PC-3 (cell line): Measurements from ENCODE around the gene ST8SIA2. TPM values are rescaled to one million over a fixed set of nuclear protein-coding genes. Genes with fewer than 3 reads are reported as not detected.

ENCODE experiments used
- ATAC-seq: fragments of 200-7000 bp; cut with Tn5 transposase; 2 replicates; pipeline ENCODE4 v1.9.1; 2020; ENCODE audit warnings: mild to moderate bottlenecking, moderate library complexity
- BruUV-seq: library from RNA; stranded (reverse); fragments of 400-500 nt; replicated peaks from 2 replicates; lab custom pipeline; 2021; lab: Mats Ljungman, UMichigan
- CTCF ChIA-PET: fragments of 300-600 bp; sonication (Branson Sonifier 250); formaldehyde crosslinking; loops from one replicate; lab custom pipeline; 2022; ENCODE audit warnings: antibody characterized with exemption; lab: Charles Lee
- POLR2A ChIA-PET: fragments of 300-600 bp; sonication (Branson Sonifier 250); formaldehyde crosslinking; loops from one replicate; lab custom pipeline; 2022; ENCODE audit warnings: antibody characterized with exemption; ENCODE audit not compliant: unreplicated experiment; lab: Charles Lee
- DNase-seq: peaks from one replicate; pipeline ENCODE4 v3.0.0-alpha.2; 2015
- H2AFZ ChIP-seq: fragments of 300-600 bp; sonication (generic); 2 replicates; pipeline ENCODE4 v1.6.0; 2016; ENCODE audit warnings: antibody characterized with exemption, low read length
- H3F3A ChIP-seq: fragments of 300-600 bp; sonication (generic); one replicate; pipeline ENCODE4 v1.6.0; 2017; ENCODE audit warnings: antibody characterized with exemption, low read length, control low read depth, mild to moderate bottlenecking; ENCODE audit not compliant: unreplicated experiment
- H3K27ac ChIP-seq: fragments of 300-600 bp; sonication (generic); 2 replicates; pipeline ENCODE4 v1.5.1; 2016; ENCODE audit warnings: mild to moderate bottlenecking, low read length
- H3K27me3 ChIP-seq: fragments of 300-600 bp; sonication (generic); 2 replicates; pipeline ENCODE4 v1.6.1; 2016; ENCODE audit warnings: low read length, mixed read lengths
- H3K36me3 ChIP-seq: fragments of 300-600 bp; sonication (generic); 2 replicates; pipeline ENCODE4 v1.6.1; 2016; ENCODE audit warnings: low read depth, mixed run types, low read length, mixed read lengths
- H3K4me1 ChIP-seq: fragments of 300-600 bp; sonication (generic); 2 replicates; pipeline ENCODE4 v1.5.1; 2016; ENCODE audit warnings: low read length; ENCODE audit not compliant: insufficient read depth
- H3K4me2 ChIP-seq: fragments of 300-600 bp; sonication (generic); 2 replicates; pipeline ENCODE4 v1.6.0; 2016; ENCODE audit warnings: low read length
- H3K4me3 ChIP-seq: fragments of 300-600 bp; sonication (generic); 2 replicates; pipeline ENCODE4 v1.5.1; 2016; ENCODE audit warnings: mild to moderate bottlenecking, low read length, mixed read lengths
- H3K79me2 ChIP-seq: fragments of 300-600 bp; sonication (generic); 2 replicates; pipeline ENCODE4 v1.6.1; 2017; ENCODE audit warnings: low read length, mixed read lengths
- H3K9ac ChIP-seq: fragments of 300-600 bp; sonication (generic); 2 replicates; pipeline ENCODE4 v1.6.0; 2016; ENCODE audit warnings: mild to moderate bottlenecking, low read length
- H3K9me2 ChIP-seq: fragments of 300-600 bp; sonication (generic); replicated peaks from 2 replicates; pipeline ENCODE4 v1.6.1; 2016; ENCODE audit warnings: mixed run types, low read length, mixed read lengths
- H3K9me3 ChIP-seq: fragments of 300-600 bp; sonication (generic); 2 replicates; pipeline ENCODE4 v1.6.1; 2016; ENCODE audit warnings: low read length, mixed read lengths
- H4K20me1 ChIP-seq: fragments of 300-600 bp; sonication (generic); 2 replicates; pipeline ENCODE4 v1.6.1; 2016; ENCODE audit warnings: low read length, mixed read lengths
- EZH2 ChIP-seq: fragments of 300-600 bp; sonication (generic); IDR thresholded peaks from one replicate; pipeline ENCODE4 v1.6.1; 2017; ENCODE audit warnings: antibody characterized with exemption, mild to moderate bottlenecking, low read length; ENCODE audit not compliant: unreplicated experiment
- EZH2phosphoT487 ChIP-seq: fragments of 300-600 bp; sonication (generic); IDR thresholded peaks from 2 replicates; pipeline ENCODE4 v1.6.1; 2018; ENCODE audit warnings: mild to moderate bottlenecking, antibody characterized with exemption, low read length, borderline replicate concordance
- intact Hi-C: fragments of 100-400 bp; cut with micrococcal nuclease; formaldehyde crosslinking; loops from 2 replicates; pipeline ENCODE4 v1.9.0; 2023
- total RNA-seq: library from RNA; depleted of rRNA; stranded (reverse); fragments of >200 nt; gene quantifications from 2 replicates; pipeline ENCODE4 v1.2.3, GENCODE V29; 2014
- TF ChIP-seq, protein P1 (sequence below): fragments of 300-600 bp; sonication (generic); conservative IDR thresholded peaks from 2 replicates; pipeline ENCODE4 v1.5.1; 2017; ENCODE audit warnings: antibody characterized with exemption, low read depth, mild to moderate bottlenecking, low read length

Gene ST8SIA2
- total RNA-seq, 1 experiment from 2014 or later: not detected

DNA sequence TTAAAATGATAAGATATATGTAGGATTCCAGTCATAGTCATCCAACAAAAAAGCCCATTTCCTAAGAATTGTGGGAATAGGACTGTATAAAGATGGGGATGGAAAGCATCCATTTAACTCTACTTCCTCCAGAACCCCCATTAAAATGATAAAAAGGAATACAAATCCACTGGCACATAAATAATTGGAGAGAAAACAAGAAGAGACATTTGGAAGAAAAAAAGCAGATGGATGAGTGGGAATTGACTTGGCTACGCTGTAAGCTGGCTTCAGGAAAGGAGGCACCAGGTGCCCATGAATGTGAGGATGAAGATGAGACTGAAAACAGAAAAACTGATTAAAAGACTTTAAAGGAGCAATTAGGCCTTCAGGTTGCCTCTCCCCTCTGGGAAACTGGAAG is 91.8 kb downstream of the ST8SIA2 start:
- no peaks in the 10 kb centered on the region for H3K36me3 ChIP-seq
- no peak overlapping the region for H3K4me2 ChIP-seq
- no peak overlapping the region for H2AFZ ChIP-seq
- H3K9me3 ChIP-seq: no peaks in the 10 kb centered on the region
- BruUV-seq: no TSS peak
- H3K4me1 ChIP-seq: no peaks in the 10 kb centered on the region
- intact Hi-C loops: no loop called here
- DNase-seq: no peak
- H3F3A ChIP-seq: no peaks in the 10 kb centered on the region
- TF ChIP-seq, protein P1, sequence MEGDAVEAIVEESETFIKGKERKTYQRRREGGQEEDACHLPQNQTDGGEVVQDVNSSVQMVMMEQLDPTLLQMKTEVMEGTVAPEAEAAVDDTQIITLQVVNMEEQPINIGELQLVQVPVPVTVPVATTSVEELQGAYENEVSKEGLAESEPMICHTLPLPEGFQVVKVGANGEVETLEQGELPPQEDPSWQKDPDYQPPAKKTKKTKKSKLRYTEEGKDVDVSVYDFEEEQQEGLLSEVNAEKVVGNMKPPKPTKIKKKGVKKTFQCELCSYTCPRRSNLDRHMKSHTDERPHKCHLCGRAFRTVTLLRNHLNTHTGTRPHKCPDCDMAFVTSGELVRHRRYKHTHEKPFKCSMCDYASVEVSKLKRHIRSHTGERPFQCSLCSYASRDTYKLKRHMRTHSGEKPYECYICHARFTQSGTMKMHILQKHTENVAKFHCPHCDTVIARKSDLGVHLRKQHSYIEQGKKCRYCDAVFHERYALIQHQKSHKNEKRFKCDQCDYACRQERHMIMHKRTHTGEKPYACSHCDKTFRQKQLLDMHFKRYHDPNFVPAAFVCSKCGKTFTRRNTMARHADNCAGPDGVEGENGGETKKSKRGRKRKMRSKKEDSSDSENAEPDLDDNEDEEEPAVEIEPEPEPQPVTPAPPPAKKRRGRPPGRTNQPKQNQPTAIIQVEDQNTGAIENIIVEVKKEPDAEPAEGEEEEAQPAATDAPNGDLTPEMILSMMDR: no peak
- TF ChIP-seq EZH2phosphoT487 (no peak), EZH2 (no peak)
- no peaks in the 10 kb centered on the region for H3K9me2 ChIP-seq
- H3K4me3 ChIP-seq: no peak overlapping the region
- no peaks in the 10 kb centered on the region for H4K20me1 ChIP-seq
- H3K27ac ChIP-seq: no peak overlapping the region
- ATAC-seq: no peak
- H3K9ac ChIP-seq: no peak overlapping the region
- H3K79me2 ChIP-seq: no peaks in the 10 kb centered on the region
- ChIA-PET POLR2A (no interaction called here), CTCF (no interaction called here)
- H3K27me3 ChIP-seq: peaks cover under 1% of the 10 kb centered on the region; the same call in 1 of the 2 replicates

DNA sequence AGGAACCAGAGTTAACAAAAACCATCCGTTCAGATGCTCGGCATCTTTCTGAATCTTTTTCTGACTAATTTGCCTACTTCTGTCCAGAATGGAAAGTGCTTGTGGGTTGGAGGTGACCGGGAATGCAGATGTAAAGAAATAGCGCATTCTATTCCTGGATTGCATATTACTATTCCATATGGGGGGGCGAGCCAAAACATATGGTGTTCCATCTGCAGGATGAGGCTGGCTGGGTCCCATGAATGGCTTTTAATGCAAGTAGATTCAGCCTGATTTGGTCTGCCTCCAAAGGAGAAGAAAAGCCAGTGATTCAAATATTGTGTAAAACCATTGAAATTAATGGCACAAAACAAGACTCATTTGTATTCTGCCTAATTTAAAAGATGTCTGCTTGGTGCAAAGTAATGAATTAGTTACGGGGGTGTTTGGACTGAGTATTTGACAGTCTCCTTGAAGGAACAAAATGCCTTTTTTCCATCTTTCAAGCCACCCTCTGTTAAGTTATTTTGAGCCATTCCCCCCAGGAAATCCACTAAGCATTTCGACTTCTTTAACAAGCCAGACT is 99.0 kb downstream of the ST8SIA2 start:
- Histone ChIP-seq H3K4me3 (no peak overlapping the region), H3K4me2 (no peak overlapping the region), H3K79me2 (no peaks in the 10 kb centered on the region), H4K20me1 (no peaks in the 10 kb centered on the region), H2AFZ (no peak overlapping the region), H3K27me3 (peaks cover 64% of the 10 kb centered on the region), H3F3A (no peaks in the 10 kb centered on the region), H3K9me2 (no peaks in the 10 kb centered on the region), H3K9ac (no peak overlapping the region), H3K4me1 (no peaks in the 10 kb centered on the region), H3K9me3 (no peaks in the 10 kb centered on the region), H3K36me3 (no peaks in the 10 kb centered on the region), H3K27ac (no peak overlapping the region)
- ChIA-PET POLR2A (no interaction called here), CTCF (no interaction called here)
- TF ChIP-seq, protein P1: no peak
- intact Hi-C loops: no loop called here
- no peak for ATAC-seq
- no TSS peak for BruUV-seq
- DNase-seq: no peak

DNA sequence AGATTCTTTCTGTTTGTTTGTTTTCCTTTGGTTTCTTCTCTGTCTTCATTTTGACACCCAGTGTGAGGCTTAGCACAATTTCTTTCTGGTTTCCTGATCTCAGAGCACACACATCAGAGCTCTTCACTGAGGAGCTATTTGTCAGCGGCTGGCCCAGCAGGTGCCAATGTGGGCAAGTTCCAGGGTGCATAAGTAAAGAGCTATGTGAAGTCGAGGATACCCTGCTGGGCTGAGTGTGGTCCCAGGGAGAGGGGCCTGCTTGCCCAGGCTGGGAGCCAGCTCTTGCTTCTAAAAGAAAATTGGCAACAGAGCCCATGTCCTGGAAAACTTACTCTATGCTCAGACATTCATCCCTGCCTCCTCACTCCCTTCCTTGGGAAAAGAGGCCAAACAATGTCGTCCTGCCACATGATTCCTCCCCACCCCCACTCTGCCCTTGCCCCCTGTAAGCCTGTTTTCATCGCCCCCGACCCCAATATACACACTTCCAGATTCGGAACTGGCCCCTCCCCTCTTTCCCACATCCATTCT is 101.2 kb downstream of the ST8SIA2 start:
- Histone ChIP-seq H3K4me2 (no peak overlapping the region), H3K9me2 (no peaks in the 10 kb centered on the region), H4K20me1 (no peaks in the 10 kb centered on the region), H3K27ac (no peak overlapping the region), H3F3A (no peaks in the 10 kb centered on the region), H3K27me3 (peaks cover 81% of the 10 kb centered on the region), H3K9me3 (no peaks in the 10 kb centered on the region), H3K79me2 (no peaks in the 10 kb centered on the region), H3K9ac (no peak overlapping the region), H3K36me3 (no peaks in the 10 kb centered on the region), H3K4me3 (no peak overlapping the region), H2AFZ (no peak overlapping the region), H3K4me1 (no peaks in the 10 kb centered on the region)
- ATAC-seq: no peak
- ChIA-PET CTCF (no interaction called here), POLR2A (no interaction called here)
- no TSS peak for BruUV-seq
- intact Hi-C loops: no loop called here
- DNase-seq: no peak
- TF ChIP-seq, protein P1: no peak
- TF ChIP-seq EZH2phosphoT487: no peak
- TF ChIP-seq EZH2: no peak
